GM23338 (cell line): ENCODE data around the gene ATF1.

ENCODE experiments used
- EZH2 ChIP-seq: fragments of 200-600 bp; sonication (generic); IDR thresholded peaks from one replicate; pipeline ENCODE4 v1.8.0; 2017; ENCODE audit warnings: antibody characterized with exemption, mild to moderate bottlenecking, low read depth; ENCODE audit not compliant: unreplicated experiment
- EZH2phosphoT487 ChIP-seq: fragments of 200-600 bp; sonication (generic); IDR thresholded peaks from one replicate; pipeline ENCODE4 v1.8.1; 2018; ENCODE audit warnings: antibody characterized with exemption; ENCODE audit not compliant: unreplicated experiment
- POLR2AphosphoS5 ChIP-seq: IDR thresholded peaks from 2 replicates; pipeline ENCODE4 v1.6.1; 2016; ENCODE audit warnings: antibody characterized with exemption, low read depth
- STAT1 ChIP-seq: IDR thresholded peaks from one replicate; pipeline ENCODE4 v1.6.1; 2016; ENCODE audit warnings: antibody characterized with exemption; ENCODE audit not compliant: unreplicated experiment
- TF ChIP-seq, protein P1 (sequence below), 2 experiments: fragments of 200-600 bp in 1 of 2; sonication (generic) in 1 of 2; conservative IDR thresholded peaks; 2 replicates each; pipeline versions ENCODE4 v1.5.1 to v1.6.1; 2016 to 2017; ENCODE audit warnings: antibody characterized with exemption in 2 of 2, low read depth in 2 of 2, mild to moderate bottlenecking in 2 of 2, moderate library complexity in 1 of 2

GRCh38 chr12:50859621-50860310 is 95.9 kb downstream of the ATF1 start:
- TF ChIP-seq, protein P1, sequence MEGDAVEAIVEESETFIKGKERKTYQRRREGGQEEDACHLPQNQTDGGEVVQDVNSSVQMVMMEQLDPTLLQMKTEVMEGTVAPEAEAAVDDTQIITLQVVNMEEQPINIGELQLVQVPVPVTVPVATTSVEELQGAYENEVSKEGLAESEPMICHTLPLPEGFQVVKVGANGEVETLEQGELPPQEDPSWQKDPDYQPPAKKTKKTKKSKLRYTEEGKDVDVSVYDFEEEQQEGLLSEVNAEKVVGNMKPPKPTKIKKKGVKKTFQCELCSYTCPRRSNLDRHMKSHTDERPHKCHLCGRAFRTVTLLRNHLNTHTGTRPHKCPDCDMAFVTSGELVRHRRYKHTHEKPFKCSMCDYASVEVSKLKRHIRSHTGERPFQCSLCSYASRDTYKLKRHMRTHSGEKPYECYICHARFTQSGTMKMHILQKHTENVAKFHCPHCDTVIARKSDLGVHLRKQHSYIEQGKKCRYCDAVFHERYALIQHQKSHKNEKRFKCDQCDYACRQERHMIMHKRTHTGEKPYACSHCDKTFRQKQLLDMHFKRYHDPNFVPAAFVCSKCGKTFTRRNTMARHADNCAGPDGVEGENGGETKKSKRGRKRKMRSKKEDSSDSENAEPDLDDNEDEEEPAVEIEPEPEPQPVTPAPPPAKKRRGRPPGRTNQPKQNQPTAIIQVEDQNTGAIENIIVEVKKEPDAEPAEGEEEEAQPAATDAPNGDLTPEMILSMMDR (conservative IDR thresholded peaks at IDR 0.05; ENCODE audit: low read depth in 2 of 2): no peak
- TF ChIP-seq EZH2 (no peak), EZH2phosphoT487 (no peak), POLR2AphosphoS5 (no peak), STAT1 (no peak)
